Mucosa of descending colon (tissue), 3 donors: ENCODE data around the gene RHOH. TPM values are rescaled to one million over a fixed set of nuclear protein-coding genes. Genes with fewer than 3 reads are reported as not detected.
"Not testable (repeated sequence)": the region's sequence is repeated elsewhere in the genome, so short reads cannot be mapped to it uniquely, and the experiment has no call there.

ENCODE experiments used
- ATAC-seq: fragments of 200-7000 bp; cut with Tn5 transposase; one replicate; pipeline ENCODE4 v1.9.1; 2020; ENCODE audit warnings: mild to moderate bottlenecking, moderate library complexity
- DNase-seq, 3 donors: peaks; one replicate each; pipeline ENCODE4 v3.0.0-alpha.2; 2020
- H3K36me3 ChIP-seq: fragments of 200-600 bp; one replicate; pipeline ENCODE4 v1.8.0; 2021; ENCODE audit warnings: low read depth, mild to moderate bottlenecking
- H3K4me1 ChIP-seq: fragments of 200-600 bp; one replicate; pipeline ENCODE4 v1.8.0; 2021; ENCODE audit warnings: low read depth, mild to moderate bottlenecking
- H3K4me3 ChIP-seq: fragments of 200-600 bp; one replicate; pipeline ENCODE4 v1.8.0; 2021; ENCODE audit warnings: mild to moderate bottlenecking
- H3K9me3 ChIP-seq: fragments of 200-600 bp; one replicate; pipeline ENCODE4 v1.8.0; 2021; ENCODE audit warnings: mild to moderate bottlenecking
- CTCF ChIP-seq: fragments of 200-600 bp; IDR thresholded peaks from one replicate; pipeline ENCODE4 v1.8.0; 2022; ENCODE audit warnings: antibody characterized with exemption, mild to moderate bottlenecking
- intact Hi-C, 2 donors: fragments of 100-400 bp; cut with DNase I in 1 of 2; cut with micrococcal nuclease in 1 of 2; formaldehyde crosslinking; loops; one replicate each; pipeline versions ENCODE4 v1.11.0 to v1.11.1; 2022; cut with DNase I, micrococcal nuclease
- total RNA-seq, 3 donors: library from RNA; stranded (reverse); fragmentation: NEBNext Ultra II Directional in 2 of 3; extraction: Animal tissue kit (Norgen Biotek cat#: 25700) in 2 of 3; gene quantifications; one replicate each; pipeline versions ENCODE4 v1.2.1 to v1.2.4, GENCODE V29; 2021 to 2023
- donor health status: DM: no; HTN: no; CAD: no; lungs with moderate emphysema.
- donor health status: DM: no; HTN: no; CAD: no.
- donor health status: DM: no; HTN: yes; CAD: no.

The RHOH gene
- total RNA-seq, 3 donors from 2014 or later: 1.9 to 5.8 (median 2.8) TPM

DNA sequence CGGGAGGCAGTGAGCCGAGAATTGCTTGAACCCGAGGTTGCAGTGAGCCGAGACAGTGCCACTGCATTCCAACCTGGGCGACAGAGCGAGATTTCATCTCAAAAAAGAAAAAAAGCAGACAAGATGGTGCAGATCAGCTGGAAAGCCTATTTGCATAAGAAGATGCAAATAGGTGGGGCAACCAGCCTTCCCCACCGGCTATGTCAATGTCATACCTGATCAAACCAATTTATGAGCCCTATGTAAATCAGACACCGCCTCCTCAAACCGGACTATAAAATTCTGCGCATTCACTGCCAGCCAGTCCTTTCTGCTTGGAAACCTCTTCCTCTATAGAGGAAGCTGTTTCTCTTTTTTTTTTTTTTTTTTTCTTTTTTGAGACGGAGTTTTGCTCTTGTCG is 73.8 kb downstream of the RHOH start:
- Histone ChIP-seq H3K36me3 (no peaks in the 10 kb centered on the region), H3K4me1 (no peaks in the 10 kb centered on the region), H3K9me3 (no peaks in the 10 kb centered on the region), H3K4me3 (no peak overlapping the region)
- no peak for ATAC-seq
- intact Hi-C loops: no loop called here
- DNase-seq: no peak
- TF ChIP-seq CTCF: no peak

DNA sequence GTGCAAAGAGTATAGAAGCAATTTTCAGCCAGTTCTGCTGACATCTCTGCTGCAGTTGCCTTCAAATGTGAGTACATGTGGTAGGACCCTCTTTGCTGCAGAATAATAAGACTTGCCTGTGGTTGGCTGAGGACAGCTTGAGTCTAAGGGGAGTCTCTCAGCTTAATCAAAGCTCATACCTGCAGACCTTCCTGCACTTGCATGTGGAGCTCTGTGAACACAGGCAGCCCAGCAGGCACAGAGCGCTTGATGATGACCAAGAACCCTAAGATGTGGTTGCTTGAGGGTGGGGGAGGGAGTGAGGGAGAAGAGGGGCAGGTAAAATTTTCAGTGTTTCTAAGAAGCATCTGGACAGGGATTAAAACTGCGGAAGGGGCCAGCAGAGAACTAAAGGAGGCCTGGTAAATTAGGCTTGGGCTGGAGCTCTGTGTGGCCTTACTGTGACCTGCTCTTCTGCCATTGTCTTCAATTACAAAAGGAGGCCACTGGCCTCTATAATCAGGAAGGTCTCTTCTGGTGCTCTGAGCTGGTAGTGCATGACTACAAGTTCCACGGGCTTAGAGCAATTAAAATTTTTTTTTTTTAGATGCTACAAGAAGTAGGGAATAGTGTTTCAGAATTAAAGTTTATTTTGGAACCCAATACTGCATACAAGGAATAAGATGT is 78.4 kb downstream of the RHOH start:
- DNase-seq: no peak
- no peaks in the 10 kb centered on the region for H3K9me3 ChIP-seq
- no peak overlapping the region for H3K4me3 ChIP-seq
- no peaks in the 10 kb centered on the region for H3K4me1 ChIP-seq
- TF ChIP-seq CTCF: no peak
- intact Hi-C loops: no loop called here
- no peaks in the 10 kb centered on the region for H3K36me3 ChIP-seq
- ATAC-seq: no peak

GRCh38 chr4:40276546-40276945 is 79.7 kb downstream of the RHOH start:
- intact Hi-C loops: no loop called here
- DNase-seq (no peak), ATAC-seq (no peak)

DNA sequence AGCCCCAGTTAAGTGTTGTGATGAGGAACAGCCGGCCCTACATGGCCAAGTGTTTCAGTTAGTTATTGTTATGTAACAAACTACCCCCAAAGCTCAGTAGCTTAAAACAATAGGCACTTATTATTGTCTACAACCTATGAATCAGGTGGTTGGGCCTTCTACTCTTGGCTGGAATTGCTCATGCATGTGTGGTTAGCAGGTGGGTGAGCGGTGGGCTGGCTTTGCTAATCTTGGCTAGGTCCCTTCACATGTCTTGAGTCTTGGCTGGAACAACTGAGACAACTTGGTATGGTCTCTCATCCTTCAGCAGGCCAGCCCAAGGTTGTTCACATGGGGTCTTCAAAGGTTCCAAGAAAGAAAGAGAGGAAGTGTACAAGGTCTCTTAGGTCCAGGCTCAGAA is 83.8 kb downstream of the RHOH start:
- intact Hi-C loops: no loop called here
- ATAC-seq: no peak
- TF ChIP-seq CTCF: no peak

More at GRCh38 chr4:40276546-40276945, 79.7 kb downstream of the RHOH start:
- TF ChIP-seq CTCF: no peak
- H3K4me3 ChIP-seq: no peak overlapping the region
- no peaks in the 10 kb centered on the region for H3K4me1 ChIP-seq
- no peaks in the 10 kb centered on the region for H3K36me3 ChIP-seq
- no peaks in the 10 kb centered on the region for H3K9me3 ChIP-seq

GRCh38 chr4:40281099-40281498 is 84.3 kb downstream of the RHOH start:
- Histone ChIP-seq H3K36me3 (no peaks in the 10 kb centered on the region), H3K9me3 (no peaks in the 10 kb centered on the region), H3K4me1 (no peaks in the 10 kb centered on the region), H3K4me3 (no peak overlapping the region)
- no peak for TF ChIP-seq CTCF
- DNase-seq: no peak
- ATAC-seq: no peak
- intact Hi-C loops: no loop called here

More for the DNA sequence above, 83.8 kb downstream of the RHOH start:
- no peak overlapping the region for H3K4me3 ChIP-seq
- no peak for DNase-seq
- no peaks in the 10 kb centered on the region for H3K4me1 ChIP-seq
- H3K36me3 ChIP-seq: no peaks in the 10 kb centered on the region
- H3K9me3 ChIP-seq: no peaks in the 10 kb centered on the region

DNA sequence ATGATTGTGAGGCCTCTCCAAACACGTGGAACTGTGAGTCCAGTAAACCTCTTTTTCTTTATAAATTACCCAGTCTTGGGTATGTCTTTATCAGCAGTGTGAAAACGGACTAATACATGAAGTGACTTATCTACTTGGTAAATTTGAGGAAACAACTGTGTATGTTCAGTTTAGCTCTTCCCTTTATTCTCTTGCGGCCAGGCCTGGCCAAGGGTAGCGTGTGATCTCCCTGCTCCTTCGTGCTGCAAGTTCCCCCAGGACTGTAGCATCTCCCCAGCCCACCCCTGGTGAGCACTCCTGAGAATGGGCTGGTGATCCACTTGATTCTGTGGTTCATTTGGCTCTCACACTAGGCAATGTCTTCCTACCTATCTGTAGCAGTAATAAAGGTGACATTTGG is 85.1 kb downstream of the RHOH start:
- Histone ChIP-seq H3K4me1 (no peaks in the 10 kb centered on the region), H3K36me3 (no peaks in the 10 kb centered on the region), H3K4me3 (no peak overlapping the region), H3K9me3 (no peaks in the 10 kb centered on the region)
- no peak for ATAC-seq
- TF ChIP-seq CTCF: no peak
- no peak for DNase-seq
- intact Hi-C loops: no loop called here

- H3K4me1 ChIP-seq, H3K36me3 ChIP-seq, H3K4me3 ChIP-seq, DNase-seq, ATAC-seq, intact Hi-C loops, H3K9me3 ChIP-seq: not testable (repeated sequence)
These were observed 86.0 kb downstream of the RHOH start for GRCh38 chr4:40282857-40283256.
